ENCODE data around the gene STK32B. TPM values are rescaled to one million over a fixed set of nuclear protein-coding genes. Genes with fewer than 3 reads are reported as not detected.
"Not testable (repeated sequence)": the region's sequence is repeated elsewhere in the genome, so short reads cannot be mapped to it uniquely, and the experiment has no call there.

Gene STK32B
- total RNA-seq, 1 donor from 2014 or later: 2.5 TPM

DNA sequence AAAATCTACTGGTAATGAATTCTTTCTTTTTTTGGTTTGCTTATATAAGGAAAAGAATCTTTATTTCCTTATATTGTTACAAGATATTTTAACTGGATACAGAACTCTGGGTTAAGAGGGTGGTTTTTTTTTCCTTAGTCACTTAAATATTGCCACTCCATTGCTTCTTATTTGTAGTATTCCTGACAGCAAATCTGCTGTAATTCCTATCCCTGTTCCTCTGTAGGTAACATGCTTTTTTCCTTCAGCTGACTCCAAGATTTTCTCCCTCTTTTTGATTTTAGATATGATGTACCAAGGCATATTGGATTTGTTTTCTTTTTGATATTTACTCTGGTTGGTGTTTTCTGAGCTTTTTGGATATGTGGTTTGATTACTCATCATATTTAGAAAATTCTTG, 378.5 kb downstream of the STK32B start:
- H3K36me3 Mint-ChIP-seq (ENCODE audit: unreplicated experiment): no peaks in the 10 kb centered on the region
- H3K4me1 Mint-ChIP-seq (ENCODE audit: low read depth, unreplicated experiment): no peaks in the 10 kb centered on the region
- H3K27ac Mint-ChIP-seq (ENCODE audit: unreplicated experiment): no peak overlapping the region
- TF ChIP-seq, protein P1, sequence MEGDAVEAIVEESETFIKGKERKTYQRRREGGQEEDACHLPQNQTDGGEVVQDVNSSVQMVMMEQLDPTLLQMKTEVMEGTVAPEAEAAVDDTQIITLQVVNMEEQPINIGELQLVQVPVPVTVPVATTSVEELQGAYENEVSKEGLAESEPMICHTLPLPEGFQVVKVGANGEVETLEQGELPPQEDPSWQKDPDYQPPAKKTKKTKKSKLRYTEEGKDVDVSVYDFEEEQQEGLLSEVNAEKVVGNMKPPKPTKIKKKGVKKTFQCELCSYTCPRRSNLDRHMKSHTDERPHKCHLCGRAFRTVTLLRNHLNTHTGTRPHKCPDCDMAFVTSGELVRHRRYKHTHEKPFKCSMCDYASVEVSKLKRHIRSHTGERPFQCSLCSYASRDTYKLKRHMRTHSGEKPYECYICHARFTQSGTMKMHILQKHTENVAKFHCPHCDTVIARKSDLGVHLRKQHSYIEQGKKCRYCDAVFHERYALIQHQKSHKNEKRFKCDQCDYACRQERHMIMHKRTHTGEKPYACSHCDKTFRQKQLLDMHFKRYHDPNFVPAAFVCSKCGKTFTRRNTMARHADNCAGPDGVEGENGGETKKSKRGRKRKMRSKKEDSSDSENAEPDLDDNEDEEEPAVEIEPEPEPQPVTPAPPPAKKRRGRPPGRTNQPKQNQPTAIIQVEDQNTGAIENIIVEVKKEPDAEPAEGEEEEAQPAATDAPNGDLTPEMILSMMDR (IDR thresholded peaks at IDR 0.05; ENCODE audit: partially characterized antibody, unreplicated experiment): no peak
- no peaks in the 10 kb centered on the region for H3K9me3 Mint-ChIP-seq (ENCODE audit: unreplicated experiment)
- no peak overlapping the region for H3K4me3 Mint-ChIP-seq (ENCODE audit: unreplicated experiment)
- DNase-seq: no peak
- no peaks in the 10 kb centered on the region for H3K27me3 Mint-ChIP-seq (ENCODE audit: unreplicated experiment)

DNA sequence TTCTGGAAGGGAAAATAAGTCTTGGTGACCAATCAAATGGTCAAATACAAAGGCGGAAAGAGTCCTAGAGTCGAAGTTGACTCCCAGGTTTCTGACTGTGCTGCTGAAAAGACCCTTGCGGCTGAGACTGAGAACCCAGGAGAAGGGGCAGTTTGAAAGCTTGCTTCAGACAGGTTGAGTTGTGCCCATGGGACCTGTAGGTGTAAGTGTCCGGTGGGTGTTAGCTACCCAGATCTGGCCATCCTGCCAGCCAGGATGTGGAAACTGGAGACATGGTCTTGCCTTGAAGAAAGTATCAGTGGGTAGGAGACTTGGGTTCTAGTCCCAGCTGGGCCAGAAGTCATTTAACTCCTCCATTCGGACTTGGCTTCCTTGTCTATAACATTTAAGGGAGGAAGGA, 381.9 kb downstream of the STK32B start:
- no peak overlapping the region for H3K27ac Mint-ChIP-seq (ENCODE audit: unreplicated experiment)
- H3K9me3 Mint-ChIP-seq (ENCODE audit: unreplicated experiment): peaks cover 4% of the 10 kb centered on the region
- TF ChIP-seq, protein P1 (IDR thresholded peaks at IDR 0.05; ENCODE audit: partially characterized antibody, unreplicated experiment): no peak
- H3K4me3 Mint-ChIP-seq (ENCODE audit: unreplicated experiment): no peak overlapping the region
- no peaks in the 10 kb centered on the region for H3K4me1 Mint-ChIP-seq (ENCODE audit: low read depth, unreplicated experiment)
- peaks cover 8% of the 10 kb centered on the region for H3K36me3 Mint-ChIP-seq (ENCODE audit: unreplicated experiment)
- peaks cover 6% of the 10 kb centered on the region for H3K27me3 Mint-ChIP-seq (ENCODE audit: unreplicated experiment)
- DNase-seq: no peak

DNA sequence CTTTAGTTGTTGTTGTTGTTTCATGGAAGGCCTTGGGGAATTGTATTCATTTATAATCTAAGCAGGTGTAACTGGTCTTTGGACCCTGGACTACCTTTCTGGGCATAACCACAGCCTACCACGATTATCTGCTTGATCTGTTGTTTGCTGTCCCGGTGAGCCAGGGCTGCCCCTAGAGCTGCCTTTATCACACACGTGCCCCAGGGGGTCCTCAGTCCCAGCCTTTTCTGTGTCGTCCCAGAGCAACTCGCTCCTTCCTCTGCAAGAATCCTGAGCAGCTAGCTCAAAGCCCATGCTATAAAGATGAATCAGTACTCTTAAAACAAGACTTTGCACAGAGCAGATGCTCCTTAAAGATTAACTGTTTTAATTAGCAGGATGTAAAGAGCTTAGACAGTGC, 383.9 kb downstream of the STK32B start:
- H3K4me3 Mint-ChIP-seq (ENCODE audit: unreplicated experiment): no peak overlapping the region
- TF ChIP-seq, protein P1 (IDR thresholded peaks at IDR 0.05; ENCODE audit: partially characterized antibody, unreplicated experiment): no peak
- no peak for DNase-seq
- H3K9me3 Mint-ChIP-seq (ENCODE audit: unreplicated experiment): peaks cover 4% of the 10 kb centered on the region
- H3K27ac Mint-ChIP-seq (ENCODE audit: unreplicated experiment): no peak overlapping the region
- peaks cover 6% of the 10 kb centered on the region for H3K27me3 Mint-ChIP-seq (ENCODE audit: unreplicated experiment)
- no peaks in the 10 kb centered on the region for H3K4me1 Mint-ChIP-seq (ENCODE audit: low read depth, unreplicated experiment)
- peaks cover 10% of the 10 kb centered on the region for H3K36me3 Mint-ChIP-seq (ENCODE audit: unreplicated experiment)

DNA sequence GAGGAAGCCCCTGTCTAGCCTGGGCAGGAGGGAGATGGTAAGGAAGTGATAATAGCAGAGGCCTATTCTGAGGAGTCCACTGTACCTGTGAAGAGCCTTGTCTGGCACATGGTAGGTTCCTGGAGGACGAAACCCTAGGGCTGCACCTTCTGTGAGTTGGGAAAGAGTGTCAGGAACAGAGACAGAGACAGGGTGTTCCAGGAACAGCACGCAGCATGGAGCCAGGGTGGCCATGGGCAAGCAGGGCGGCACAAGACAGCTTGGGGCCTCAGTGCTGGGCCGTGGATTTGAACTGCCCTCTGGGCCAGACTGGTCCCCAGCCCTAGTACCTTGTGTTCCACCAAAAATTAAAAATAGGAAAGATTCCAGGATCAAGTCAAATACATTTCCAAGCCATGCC, 384.5 kb downstream of the STK32B start:
- Mint-ChIP-seq H3K4me3 (ENCODE audit: unreplicated experiment) (no peak overlapping the region), H3K4me1 (ENCODE audit: low read depth, unreplicated experiment) (no peaks in the 10 kb centered on the region), H3K36me3 (ENCODE audit: unreplicated experiment) (peaks cover 10% of the 10 kb centered on the region), H3K27me3 (ENCODE audit: unreplicated experiment) (peaks cover 6% of the 10 kb centered on the region), H3K9me3 (ENCODE audit: unreplicated experiment) (peaks cover 4% of the 10 kb centered on the region), H3K27ac (ENCODE audit: unreplicated experiment) (no peak overlapping the region)
- DNase-seq: no peak
- TF ChIP-seq, protein P1 (IDR thresholded peaks at IDR 0.05; ENCODE audit: partially characterized antibody, unreplicated experiment): no peak

DNA sequence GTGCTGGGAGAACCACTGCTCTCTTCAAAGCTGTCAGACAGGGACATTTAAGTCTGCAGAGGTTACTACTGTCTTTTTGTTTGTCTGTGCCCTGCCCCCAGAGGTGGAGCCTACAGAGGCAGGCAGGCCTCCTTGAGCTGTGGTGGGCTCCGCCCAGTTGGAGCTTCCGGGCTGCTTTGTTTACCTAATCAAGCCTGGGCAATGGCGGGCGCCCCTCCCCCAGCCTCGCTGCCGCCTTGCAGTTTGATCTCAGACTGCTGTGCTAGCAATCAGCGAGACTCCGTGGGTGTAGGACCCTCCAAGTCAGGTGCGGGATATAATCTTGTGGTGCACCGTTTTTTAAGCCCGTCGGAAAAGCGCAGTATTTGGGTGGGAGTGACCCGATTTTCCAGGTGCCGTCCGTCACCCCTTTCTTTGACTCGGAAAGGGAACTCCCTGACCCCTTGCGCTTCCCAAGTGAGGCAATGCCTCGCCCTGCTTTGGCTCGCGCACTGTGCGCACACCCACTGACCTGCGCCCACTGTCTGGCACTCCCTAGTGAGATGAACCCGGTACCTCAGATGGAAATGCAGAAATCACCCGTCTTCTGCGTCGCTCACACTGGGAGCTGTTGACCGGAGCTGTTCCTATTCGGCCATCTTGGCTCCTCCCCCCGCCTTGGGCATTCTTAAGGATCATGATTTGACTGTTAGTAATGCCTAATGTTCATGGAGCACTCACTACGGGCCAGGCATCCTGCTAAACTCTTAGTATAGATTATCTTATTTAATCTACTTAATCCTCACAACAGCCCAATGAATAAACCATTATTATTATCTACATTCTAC, 392.9 kb downstream of the STK32B start:
- H3K27ac Mint-ChIP-seq (ENCODE audit: unreplicated experiment); DNase-seq; H3K4me1 Mint-ChIP-seq (ENCODE audit: low read depth, unreplicated experiment); H3K36me3 Mint-ChIP-seq (ENCODE audit: unreplicated experiment); H3K4me3 Mint-ChIP-seq (ENCODE audit: unreplicated experiment); H3K27me3 Mint-ChIP-seq (ENCODE audit: unreplicated experiment); H3K9me3 Mint-ChIP-seq (ENCODE audit: unreplicated experiment): not testable (repeated sequence)

Data from glutamatergic neuron (in vitro differentiated cells).